GM23338 (cell line): ENCODE data around the gene GDE1. TPM values are rescaled to one million over a fixed set of nuclear protein-coding genes. Genes with fewer than 3 reads are reported as not detected.

Experiments used
- CREB1 ChIP-seq: fragments of 250-450 bp; sonication (Bioruptor Pico); IDR thresholded peaks from 2 replicates; pipeline ENCODE4 v1.5.0; 2020; ENCODE audit warnings: low read depth, mild to moderate bottlenecking, moderate library complexity
- ETS1 ChIP-seq: IDR thresholded peaks from 2 replicates; pipeline ENCODE4 v1.6.1; 2016; ENCODE audit warnings: antibody characterized with exemption
- EZH2phosphoT487 ChIP-seq: fragments of 200-600 bp; sonication (generic); IDR thresholded peaks from one replicate; pipeline ENCODE4 v1.8.1; 2018; ENCODE audit warnings: antibody characterized with exemption; ENCODE audit not compliant: unreplicated experiment
- NANOG ChIP-seq: IDR thresholded peaks from 2 replicates; pipeline ENCODE4 v1.6.1; 2016; ENCODE audit warnings: antibody characterized with exemption, borderline replicate concordance
- POLR2AphosphoS5 ChIP-seq: IDR thresholded peaks from 2 replicates; pipeline ENCODE4 v1.6.1; 2016; ENCODE audit warnings: antibody characterized with exemption, low read depth
- REST ChIP-seq: IDR thresholded peaks from one replicate; pipeline ENCODE4 v1.6.1; 2018; ENCODE audit warnings: antibody characterized with exemption; ENCODE audit not compliant: unreplicated experiment
- STAT1 ChIP-seq: IDR thresholded peaks from one replicate; pipeline ENCODE4 v1.6.1; 2016; ENCODE audit warnings: antibody characterized with exemption; ENCODE audit not compliant: unreplicated experiment
- ZNF114 ChIP-seq: fragments of 250-450 bp; sonication (Bioruptor Pico); IDR thresholded peaks from 2 replicates; pipeline ENCODE4 v1.5.0; 2020; ENCODE audit warnings: mild to moderate bottlenecking, moderate library complexity
- ZNF331 ChIP-seq: fragments of 250-450 bp; sonication (Bioruptor Pico); IDR thresholded peaks from 2 replicates; pipeline ENCODE4 v1.5.0; 2020; ENCODE audit warnings: low read depth, mild to moderate bottlenecking, moderate library complexity
- polyA plus RNA-seq: library from polyadenylated mRNA; unstranded; fragments of >200 nt; fragmentation: Nextera tagmentation; extraction: Ambion mirVana; gene quantifications from 2 replicates; pipeline ENCODE4 v1.2.1, GENCODE V29; 2016
- total RNA-seq: library from RNA; depleted of rRNA; stranded (reverse); fragments of >200 nt; shearing (Covaris generic); gene quantifications from 2 replicates; pipeline ENCODE4 v1.2.3, GENCODE V29; 2014
- TF ChIP-seq, protein P1 (sequence below): fragments of 250-450 bp; sonication (Bioruptor Pico); IDR thresholded peaks from 2 replicates; pipeline ENCODE4 v1.5.0; 2020; ENCODE audit warnings: mild to moderate bottlenecking, moderate library complexity

Gene GDE1
- total and polyA plus RNA-seq, 2 experiments from 2014 or later: 30.0 to 69.3 TPM

DNA sequence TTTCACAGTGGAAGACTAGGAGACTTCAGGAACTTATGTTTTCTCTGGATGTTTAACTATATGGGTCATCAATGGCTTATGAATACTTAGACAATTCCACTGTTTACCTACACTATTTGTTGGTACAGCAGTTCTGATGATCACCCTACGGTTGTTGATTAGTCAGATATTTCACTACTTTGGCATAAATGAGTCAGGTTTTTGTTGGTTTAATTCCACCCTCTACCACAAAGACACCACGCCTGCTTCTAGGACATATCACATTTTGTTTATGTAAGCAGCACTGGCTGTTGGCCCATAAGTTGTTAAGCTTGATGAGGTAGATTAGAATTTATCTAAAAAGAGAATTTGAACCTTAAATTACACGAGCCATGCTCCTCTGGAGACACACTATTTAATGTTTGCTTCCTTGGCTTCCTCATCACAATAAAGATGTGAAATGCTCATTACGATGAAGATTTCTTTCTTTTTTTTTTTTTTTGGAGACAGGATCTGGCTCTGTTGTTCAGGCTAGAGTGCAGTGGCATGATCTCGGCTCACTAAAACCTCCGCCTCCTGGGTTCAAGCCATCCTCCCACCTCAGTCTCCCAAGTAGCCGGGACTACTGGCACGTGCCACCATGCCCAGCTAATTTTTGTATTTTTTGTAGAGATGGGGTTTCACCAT lies 4.3 kb downstream of the GDE1 start (continued):
- TF ChIP-seq, protein P1, sequence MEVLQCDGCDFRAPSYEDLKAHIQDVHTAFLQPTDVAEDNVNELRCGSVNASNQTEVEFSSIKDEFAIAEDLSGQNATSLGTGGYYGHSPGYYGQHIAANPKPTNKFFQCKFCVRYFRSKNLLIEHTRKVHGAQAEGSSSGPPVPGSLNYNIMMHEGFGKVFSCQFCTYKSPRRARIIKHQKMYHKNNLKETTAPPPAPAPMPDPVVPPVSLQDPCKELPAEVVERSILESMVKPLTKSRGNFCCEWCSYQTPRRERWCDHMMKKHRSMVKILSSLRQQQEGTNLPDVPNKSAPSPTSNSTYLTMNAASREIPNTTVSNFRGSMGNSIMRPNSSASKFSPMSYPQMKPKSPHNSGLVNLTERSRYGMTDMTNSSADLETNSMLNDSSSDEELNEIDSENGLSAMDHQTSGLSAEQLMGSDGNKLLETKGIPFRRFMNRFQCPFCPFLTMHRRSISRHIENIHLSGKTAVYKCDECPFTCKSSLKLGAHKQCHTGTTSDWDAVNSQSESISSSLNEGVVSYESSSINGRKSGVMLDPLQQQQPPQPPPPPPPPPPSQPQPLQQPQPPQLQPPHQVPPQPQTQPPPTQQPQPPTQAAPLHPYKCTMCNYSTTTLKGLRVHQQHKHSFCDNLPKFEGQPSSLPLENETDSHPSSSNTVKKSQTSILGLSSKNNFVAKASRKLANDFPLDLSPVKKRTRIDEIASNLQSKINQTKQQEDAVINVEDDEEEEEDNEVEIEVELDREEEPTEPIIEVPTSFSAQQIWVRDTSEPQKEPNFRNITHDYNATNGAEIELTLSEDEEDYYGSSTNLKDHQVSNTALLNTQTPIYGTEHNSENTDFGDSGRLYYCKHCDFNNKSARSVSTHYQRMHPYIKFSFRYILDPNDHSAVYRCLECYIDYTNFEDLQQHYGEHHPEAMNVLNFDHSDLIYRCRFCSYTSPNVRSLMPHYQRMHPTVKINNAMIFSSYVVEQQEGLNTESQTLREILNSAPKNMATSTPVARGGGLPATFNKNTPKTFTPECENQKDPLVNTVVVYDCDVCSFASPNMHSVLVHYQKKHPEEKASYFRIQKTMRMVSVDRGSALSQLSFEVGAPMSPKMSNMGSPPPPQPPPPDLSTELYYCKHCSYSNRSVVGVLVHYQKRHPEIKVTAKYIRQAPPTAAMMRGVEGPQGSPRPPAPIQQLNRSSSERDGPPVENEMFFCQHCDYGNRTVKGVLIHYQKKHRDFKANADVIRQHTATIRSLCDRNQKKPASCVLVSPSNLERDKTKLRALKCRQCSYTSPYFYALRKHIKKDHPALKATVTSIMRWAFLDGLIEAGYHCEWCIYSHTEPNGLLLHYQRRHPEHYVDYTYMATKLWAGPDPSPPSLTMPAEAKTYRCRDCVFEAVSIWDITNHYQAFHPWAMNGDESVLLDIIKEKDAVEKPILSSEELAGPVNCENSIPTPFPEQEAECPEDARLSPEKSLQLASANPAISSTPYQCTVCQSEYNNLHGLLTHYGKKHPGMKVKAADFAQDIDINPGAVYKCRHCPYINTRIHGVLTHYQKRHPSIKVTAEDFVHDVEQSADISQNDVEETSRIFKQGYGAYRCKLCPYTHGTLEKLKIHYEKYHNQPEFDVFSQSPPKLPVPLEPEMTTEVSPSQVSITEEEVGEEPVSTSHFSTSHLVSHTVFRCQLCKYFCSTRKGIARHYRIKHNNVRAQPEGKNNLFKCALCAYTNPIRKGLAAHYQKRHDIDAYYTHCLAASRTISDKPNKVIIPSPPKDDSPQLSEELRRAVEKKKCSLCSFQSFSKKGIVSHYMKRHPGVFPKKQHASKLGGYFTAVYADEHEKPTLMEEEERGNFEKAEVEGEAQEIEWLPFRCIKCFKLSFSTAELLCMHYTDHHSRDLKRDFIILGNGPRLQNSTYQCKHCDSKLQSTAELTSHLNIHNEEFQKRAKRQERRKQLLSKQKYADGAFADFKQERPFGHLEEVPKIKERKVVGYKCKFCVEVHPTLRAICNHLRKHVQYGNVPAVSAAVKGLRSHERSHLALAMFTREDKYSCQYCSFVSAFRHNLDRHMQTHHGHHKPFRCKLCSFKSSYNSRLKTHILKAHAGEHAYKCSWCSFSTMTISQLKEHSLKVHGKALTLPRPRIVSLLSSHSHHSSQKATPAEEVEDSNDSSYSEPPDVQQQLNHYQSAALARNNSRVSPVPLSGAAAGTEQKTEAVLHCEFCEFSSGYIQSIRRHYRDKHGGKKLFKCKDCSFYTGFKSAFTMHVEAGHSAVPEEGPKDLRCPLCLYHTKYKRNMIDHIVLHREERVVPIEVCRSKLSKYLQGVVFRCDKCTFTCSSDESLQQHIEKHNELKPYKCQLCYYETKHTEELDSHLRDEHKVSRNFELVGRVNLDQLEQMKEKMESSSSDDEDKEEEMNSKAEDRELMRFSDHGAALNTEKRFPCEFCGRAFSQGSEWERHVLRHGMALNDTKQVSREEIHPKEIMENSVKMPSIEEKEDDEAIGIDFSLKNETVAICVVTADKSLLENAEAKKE (CRISPR knock-in tag): no peak
- TF ChIP-seq NANOG (no peak), ZNF114 (CRISPR knock-in tag) (no peak), EZH2phosphoT487 (no peak), REST (no peak), STAT1 (no peak), ETS1 (no peak), CREB1 (CRISPR knock-in tag) (no peak), ZNF331 (CRISPR knock-in tag) (no peak), POLR2AphosphoS5 (no peak)
